GM21528 (cell line): ENCODE measurements around the gene PAK5.

Experiments
- ATAC-seq: cut with Tn5 transposase; IDR thresholded peaks from one replicate; pipeline ENCODE4 v1.9.1; 2021; ENCODE audit warnings: mild to moderate bottlenecking, moderate library complexity; ENCODE audit not compliant: unreplicated experiment, low FRiP score

The PAK5 gene

GRCh38 chr20:9794831-9795230 lies 44.0 kb downstream of the PAK5 start:
- ATAC-seq: no peak

- no peak for ATAC-seq
Measured at GRCh38 chr20:9792674-9793073, 46.2 kb downstream of the PAK5 start.

- ATAC-seq: no peak
Measured at GRCh38 chr20:9789131-9789530, 49.7 kb downstream of the PAK5 start.

- no peak for ATAC-seq
Measured at GRCh38 chr20:9775176-9775575, 63.7 kb downstream of the PAK5 start.

- no peak for ATAC-seq
Measured at GRCh38 chr20:9769954-9770353, 68.9 kb downstream of the PAK5 start.

GRCh38 chr20:9761476-9761875 lies 77.4 kb downstream of the PAK5 start:
- ATAC-seq: no peak

- no peak for ATAC-seq
Measured at GRCh38 chr20:9759392-9759791, 79.5 kb downstream of the PAK5 start.

- ATAC-seq: no peak
Measured at GRCh38 chr20:9758752-9759151, 80.1 kb downstream of the PAK5 start.

- ATAC-seq: no peak
Measured at GRCh38 chr20:9756660-9757059, 82.2 kb downstream of the PAK5 start.

- ATAC-seq: no peak
Measured at GRCh38 chr20:9755301-9755700, 83.6 kb downstream of the PAK5 start.

- no peak for ATAC-seq
Measured at GRCh38 chr20:9744551-9744950, 94.3 kb downstream of the PAK5 start.

GRCh38 chr20:9743871-9744270 lies 95.0 kb downstream of the PAK5 start:
- ATAC-seq: no peak

GRCh38 chr20:9742821-9743220 lies 96.1 kb downstream of the PAK5 start:
- ATAC-seq: no peak

GRCh38 chr20:9741996-9742395 lies 96.9 kb downstream of the PAK5 start:
- ATAC-seq: no peak

GRCh38 chr20:9740486-9740885 lies 98.4 kb downstream of the PAK5 start:
- no peak for ATAC-seq

- no peak for ATAC-seq
Measured at GRCh38 chr20:9739991-9740390, 98.9 kb downstream of the PAK5 start.

- no peak for ATAC-seq
Measured at GRCh38 chr20:9736373-9736772, 102.5 kb downstream of the PAK5 start.

GRCh38 chr20:9723501-9724202 lies 115.2 kb downstream of the PAK5 start:
- no peak for ATAC-seq

- ATAC-seq: no peak
Measured at GRCh38 chr20:9711872-9712271, 127.0 kb downstream of the PAK5 start.

- no peak for ATAC-seq
Measured at GRCh38 chr20:9710685-9711084, 128.2 kb downstream of the PAK5 start.

- ATAC-seq: no peak
Measured at GRCh38 chr20:9705722-9706476, 133.0 kb downstream of the PAK5 start.

- ATAC-seq: no peak
Measured at GRCh38 chr20:9699181-9699580, 139.7 kb downstream of the PAK5 start.
